Measurements from ENCODE around the gene TPRN.

DNA sequence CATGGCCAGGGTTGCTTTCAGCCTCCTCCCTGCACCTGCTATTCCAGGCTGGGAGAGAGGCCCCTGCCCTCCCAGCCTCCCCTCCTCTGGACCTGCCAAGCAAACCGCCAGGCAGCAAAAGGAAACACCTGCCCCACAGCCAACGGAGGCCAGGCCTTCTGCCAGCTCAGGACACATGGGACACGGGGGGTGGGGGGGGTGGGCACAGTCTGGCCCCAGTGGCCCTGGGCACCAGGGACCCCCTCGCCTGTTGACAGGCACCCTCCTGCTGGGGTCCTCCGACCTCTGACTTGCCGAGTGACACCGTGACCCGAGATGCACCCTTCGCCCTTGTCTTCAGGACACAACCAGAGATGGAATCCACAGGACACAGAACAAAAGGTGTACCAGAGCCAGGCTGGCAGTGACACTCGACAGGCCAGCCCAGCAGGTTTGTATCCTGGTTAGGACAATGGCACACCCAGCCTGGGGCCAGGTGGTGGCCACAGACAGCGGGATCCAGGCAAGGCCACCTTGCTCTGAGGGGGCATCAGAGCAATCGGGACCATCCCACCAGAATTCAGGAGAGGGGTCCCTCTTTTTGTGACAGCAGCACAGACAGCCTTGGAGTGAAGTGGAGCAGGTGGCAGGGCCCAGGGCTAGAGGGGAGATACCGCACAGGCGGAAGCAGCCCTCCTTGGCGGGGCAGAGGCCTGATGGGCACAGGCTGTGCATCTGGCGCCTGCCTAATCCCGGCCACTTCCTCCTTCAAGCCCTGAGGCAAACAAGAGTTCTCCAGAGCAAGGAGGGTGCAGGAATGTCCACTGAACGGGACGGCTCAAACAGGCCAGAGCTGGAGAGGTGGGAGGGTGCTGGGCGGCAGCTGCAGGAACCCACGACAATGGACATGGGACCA lies 27.4 kb downstream of the TPRN start:
- TF ChIP-seq, protein P1, sequence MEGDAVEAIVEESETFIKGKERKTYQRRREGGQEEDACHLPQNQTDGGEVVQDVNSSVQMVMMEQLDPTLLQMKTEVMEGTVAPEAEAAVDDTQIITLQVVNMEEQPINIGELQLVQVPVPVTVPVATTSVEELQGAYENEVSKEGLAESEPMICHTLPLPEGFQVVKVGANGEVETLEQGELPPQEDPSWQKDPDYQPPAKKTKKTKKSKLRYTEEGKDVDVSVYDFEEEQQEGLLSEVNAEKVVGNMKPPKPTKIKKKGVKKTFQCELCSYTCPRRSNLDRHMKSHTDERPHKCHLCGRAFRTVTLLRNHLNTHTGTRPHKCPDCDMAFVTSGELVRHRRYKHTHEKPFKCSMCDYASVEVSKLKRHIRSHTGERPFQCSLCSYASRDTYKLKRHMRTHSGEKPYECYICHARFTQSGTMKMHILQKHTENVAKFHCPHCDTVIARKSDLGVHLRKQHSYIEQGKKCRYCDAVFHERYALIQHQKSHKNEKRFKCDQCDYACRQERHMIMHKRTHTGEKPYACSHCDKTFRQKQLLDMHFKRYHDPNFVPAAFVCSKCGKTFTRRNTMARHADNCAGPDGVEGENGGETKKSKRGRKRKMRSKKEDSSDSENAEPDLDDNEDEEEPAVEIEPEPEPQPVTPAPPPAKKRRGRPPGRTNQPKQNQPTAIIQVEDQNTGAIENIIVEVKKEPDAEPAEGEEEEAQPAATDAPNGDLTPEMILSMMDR (IDR thresholded peaks at IDR 0.05; ENCODE audit: insufficient read depth, low read length, poor library complexity, severe bottlenecking), result no peak
- no peak for TF ChIP-seq EZH2phosphoT487 (conservative IDR thresholded peaks at IDR 0.05; ENCODE audit: low read length)
